Spleen (tissue), 7 donors: ENCODE data around the gene PHF21A.

Experiments used
- POLR2A ChIP-seq, 3 donors: fragments of 450-650 bp; IDR thresholded peaks; one replicate each; pipeline ENCODE4 v1.5.1; 2017; ENCODE audit warnings: antibody characterized with exemption in 3 of 3, mild to moderate bottlenecking in 1 of 3
- TF ChIP-seq, protein P1 (sequence below), 11 experiments: fragments of 200-600 bp in 7 of 11; fragments of 450-650 bp in 4 of 11; sonication (generic) in 4 of 11; IDR thresholded peaks in 8 of 11; conservative IDR thresholded peaks in 3 of 11; 1 replicate in 7 of 11; 2 replicates in 4 of 11; pipeline versions ENCODE4 v1.4.0 to v1.8.0; 2016 to 2021; ENCODE audit warnings: antibody characterized with exemption in 11 of 11, inconsistent platforms in 4 of 11, mild to moderate bottlenecking in 1 of 11
- donor health status: DM: no; HTN: no; CAD: no; lungs with moderate emphysema.
- donor health status: DM: no; HTN: no; CAD: no.
- donor health status: DM: no; HTN: no; CAD: no.

- TF ChIP-seq, protein P1, sequence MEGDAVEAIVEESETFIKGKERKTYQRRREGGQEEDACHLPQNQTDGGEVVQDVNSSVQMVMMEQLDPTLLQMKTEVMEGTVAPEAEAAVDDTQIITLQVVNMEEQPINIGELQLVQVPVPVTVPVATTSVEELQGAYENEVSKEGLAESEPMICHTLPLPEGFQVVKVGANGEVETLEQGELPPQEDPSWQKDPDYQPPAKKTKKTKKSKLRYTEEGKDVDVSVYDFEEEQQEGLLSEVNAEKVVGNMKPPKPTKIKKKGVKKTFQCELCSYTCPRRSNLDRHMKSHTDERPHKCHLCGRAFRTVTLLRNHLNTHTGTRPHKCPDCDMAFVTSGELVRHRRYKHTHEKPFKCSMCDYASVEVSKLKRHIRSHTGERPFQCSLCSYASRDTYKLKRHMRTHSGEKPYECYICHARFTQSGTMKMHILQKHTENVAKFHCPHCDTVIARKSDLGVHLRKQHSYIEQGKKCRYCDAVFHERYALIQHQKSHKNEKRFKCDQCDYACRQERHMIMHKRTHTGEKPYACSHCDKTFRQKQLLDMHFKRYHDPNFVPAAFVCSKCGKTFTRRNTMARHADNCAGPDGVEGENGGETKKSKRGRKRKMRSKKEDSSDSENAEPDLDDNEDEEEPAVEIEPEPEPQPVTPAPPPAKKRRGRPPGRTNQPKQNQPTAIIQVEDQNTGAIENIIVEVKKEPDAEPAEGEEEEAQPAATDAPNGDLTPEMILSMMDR (IDR thresholded peaks at IDR 0.05 in 8 of 11, conservative IDR thresholded peaks at IDR 0.05 in 3 of 11): no peak
- TF ChIP-seq POLR2A (IDR thresholded peaks at IDR 0.05): no peak
Observed at GRCh38 chr11:45924036-45924915, 197.0 kb downstream of the PHF21A start.
